ENCODE results near the gene SENP5. TPM values are rescaled to one million over a fixed set of nuclear protein-coding genes. Genes with fewer than 3 reads are reported as not detected.

Gene SENP5
- total RNA-seq, 1 donor from 2014 or later: 25.2 TPM

DNA sequence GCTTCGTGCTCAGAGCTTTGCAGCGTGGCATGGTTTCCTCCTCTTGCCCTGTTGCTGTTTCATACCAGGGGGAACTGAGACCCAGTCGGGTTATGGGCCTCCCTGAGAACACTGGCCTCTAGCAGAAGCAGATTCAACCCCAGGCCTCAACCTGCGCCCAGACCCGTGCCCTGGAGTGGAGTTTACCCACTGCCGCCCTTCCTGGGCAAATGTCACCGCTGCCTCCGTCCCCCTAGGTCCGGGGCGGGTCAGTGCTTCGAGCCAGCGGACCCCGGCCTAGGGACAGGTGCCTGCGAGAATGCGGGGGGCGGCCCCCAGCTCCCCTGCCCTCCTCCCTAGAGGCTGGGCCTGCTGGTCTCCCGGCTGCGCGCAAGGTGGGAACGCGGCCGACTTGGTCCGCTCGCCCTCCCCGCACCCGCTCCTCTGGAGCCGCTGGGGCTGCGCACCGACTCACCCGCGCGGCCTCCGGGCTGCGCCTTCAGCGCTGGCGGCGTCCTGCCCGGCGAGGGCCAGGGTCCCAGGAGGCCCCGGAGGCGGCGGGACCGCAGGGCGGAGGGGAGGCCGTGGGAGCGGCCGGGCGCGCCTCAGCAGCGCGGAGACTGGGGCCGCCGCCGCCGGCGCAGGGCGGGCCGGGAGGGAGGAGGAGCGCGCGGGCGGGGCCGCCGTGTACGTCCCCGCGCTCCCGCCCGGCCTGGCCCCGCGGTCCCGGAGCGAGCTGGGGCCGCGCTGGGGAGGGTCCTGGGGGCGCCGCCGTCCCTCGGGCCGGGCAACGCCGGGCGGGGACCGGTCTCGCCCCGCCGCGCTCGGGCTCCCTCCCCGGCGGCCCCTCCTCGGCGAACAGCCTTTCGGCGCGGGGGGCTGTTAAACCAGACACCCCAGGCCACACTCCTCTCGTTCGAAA, 100.8 kb downstream of the SENP5 start, which contains the start of gene PIGZ:
Gene PIGZ (minus strand): TSS at position 601 of the 901 bp plus-strand sequence. CDS start 16,802 bp downstream, outside the sequence.
- H3K27me3 ChIP-seq (ENCODE audit: control insufficient read depth, insufficient read depth, low read length): peaks cover 33% of the 10 kb centered on the region
- H3K4me3 ChIP-seq (ENCODE audit: low read depth, low read length): peak within 1 kb of the TSS; percentile 52
- TF ChIP-seq, protein P1, sequence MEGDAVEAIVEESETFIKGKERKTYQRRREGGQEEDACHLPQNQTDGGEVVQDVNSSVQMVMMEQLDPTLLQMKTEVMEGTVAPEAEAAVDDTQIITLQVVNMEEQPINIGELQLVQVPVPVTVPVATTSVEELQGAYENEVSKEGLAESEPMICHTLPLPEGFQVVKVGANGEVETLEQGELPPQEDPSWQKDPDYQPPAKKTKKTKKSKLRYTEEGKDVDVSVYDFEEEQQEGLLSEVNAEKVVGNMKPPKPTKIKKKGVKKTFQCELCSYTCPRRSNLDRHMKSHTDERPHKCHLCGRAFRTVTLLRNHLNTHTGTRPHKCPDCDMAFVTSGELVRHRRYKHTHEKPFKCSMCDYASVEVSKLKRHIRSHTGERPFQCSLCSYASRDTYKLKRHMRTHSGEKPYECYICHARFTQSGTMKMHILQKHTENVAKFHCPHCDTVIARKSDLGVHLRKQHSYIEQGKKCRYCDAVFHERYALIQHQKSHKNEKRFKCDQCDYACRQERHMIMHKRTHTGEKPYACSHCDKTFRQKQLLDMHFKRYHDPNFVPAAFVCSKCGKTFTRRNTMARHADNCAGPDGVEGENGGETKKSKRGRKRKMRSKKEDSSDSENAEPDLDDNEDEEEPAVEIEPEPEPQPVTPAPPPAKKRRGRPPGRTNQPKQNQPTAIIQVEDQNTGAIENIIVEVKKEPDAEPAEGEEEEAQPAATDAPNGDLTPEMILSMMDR (IDR thresholded peaks at IDR 0.05; ENCODE audit: insufficient read depth, low read length, poor library complexity, severe bottlenecking): no peak
- H3K36me3 ChIP-seq (ENCODE audit: control insufficient read depth, insufficient read depth, low read length): no peaks in the 10 kb centered on the region
- DNase-seq (ENCODE audit: low read depth): no peak

DNA sequence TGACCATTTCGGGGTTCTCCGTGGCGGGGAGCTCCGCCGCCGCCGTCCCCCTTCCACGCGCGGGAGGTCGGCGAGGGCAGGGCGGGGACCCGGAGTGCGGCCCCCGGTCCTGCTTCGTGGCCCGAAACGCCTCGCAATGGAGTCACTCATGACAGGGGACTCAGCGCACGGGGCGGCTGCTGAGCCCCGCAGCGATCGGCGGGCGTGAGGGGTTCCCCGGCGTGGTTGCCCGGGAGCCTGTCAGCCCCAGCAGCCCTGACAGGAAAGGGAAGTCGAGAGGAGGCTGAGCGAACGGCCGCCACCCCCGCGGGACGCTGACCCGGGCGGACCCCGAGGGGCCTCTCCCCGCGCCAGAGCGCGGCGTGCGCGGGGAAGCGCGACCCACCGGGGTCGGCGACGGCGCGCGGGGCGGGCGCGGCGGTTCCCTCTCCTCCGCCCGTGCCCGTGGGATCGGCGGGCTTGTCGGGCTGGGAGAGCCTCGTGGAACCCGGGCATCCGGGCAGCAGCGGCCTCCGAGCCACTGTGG, 101.5 kb downstream of the SENP5 start:
- no peaks in the 10 kb centered on the region for H3K36me3 ChIP-seq (ENCODE audit: control insufficient read depth, insufficient read depth, low read length)
- H3K4me3 ChIP-seq (ENCODE audit: low read depth, low read length): peak overlapping the region; percentile 52
- peaks cover 33% of the 10 kb centered on the region for H3K27me3 ChIP-seq (ENCODE audit: control insufficient read depth, insufficient read depth, low read length)
- DNase-seq (ENCODE audit: low read depth): no peak
- TF ChIP-seq, protein P1 (IDR thresholded peaks at IDR 0.05; ENCODE audit: insufficient read depth, low read length, poor library complexity, severe bottlenecking): no peak

DNA sequence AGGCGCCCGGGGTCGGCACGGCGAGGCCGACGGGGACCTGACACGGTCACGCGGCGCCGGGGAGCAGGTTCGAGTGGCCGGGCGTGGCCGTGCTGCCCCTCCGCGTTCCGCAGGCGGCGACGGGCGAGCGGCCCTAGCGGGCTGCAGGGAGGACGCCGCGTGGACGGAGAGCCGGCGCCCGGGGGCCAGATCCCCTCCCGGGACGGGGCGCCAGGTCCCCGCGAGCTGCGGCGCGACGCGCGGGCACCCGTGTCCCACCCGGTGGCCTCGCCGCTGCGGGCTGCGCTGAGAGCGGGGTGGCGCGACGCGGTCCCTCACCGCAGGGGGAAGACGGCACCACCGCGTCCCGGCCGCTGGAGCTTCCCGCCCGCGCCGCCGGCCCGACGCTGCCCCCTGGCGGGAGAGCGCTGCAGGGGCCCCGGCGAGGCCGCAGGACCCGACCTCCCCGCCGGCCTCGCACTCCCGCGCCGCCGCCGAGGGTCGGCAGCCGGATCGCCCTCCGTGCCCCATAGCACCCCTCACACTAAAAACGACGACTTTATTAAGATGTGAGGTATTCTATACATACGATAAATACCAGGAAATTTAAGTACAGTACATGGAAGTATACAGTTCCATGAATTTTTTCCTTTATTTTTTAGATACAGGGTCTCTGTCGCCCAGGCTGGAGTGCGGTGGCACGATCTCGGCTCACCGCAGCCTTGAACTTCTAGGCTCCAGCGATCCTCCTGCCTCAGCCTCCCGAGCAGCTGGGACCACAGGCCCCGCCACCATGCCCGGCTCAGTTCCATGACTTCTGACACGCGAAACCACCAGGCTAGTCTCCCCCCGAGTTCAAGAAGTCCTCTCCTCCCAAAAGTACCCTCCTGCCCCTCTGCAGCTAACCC, 102.2 kb downstream of the SENP5 start:
- H3K27me3 ChIP-seq (ENCODE audit: control insufficient read depth, insufficient read depth, low read length): peaks cover 33% of the 10 kb centered on the region
- TF ChIP-seq, protein P1 (IDR thresholded peaks at IDR 0.05; ENCODE audit: insufficient read depth, low read length, poor library complexity, severe bottlenecking): no peak
- no peaks in the 10 kb centered on the region for H3K36me3 ChIP-seq (ENCODE audit: control insufficient read depth, insufficient read depth, low read length)
- peak overlapping the region; percentile 52 for H3K4me3 ChIP-seq (ENCODE audit: low read depth, low read length)
- no peak for DNase-seq (ENCODE audit: low read depth)

DNA sequence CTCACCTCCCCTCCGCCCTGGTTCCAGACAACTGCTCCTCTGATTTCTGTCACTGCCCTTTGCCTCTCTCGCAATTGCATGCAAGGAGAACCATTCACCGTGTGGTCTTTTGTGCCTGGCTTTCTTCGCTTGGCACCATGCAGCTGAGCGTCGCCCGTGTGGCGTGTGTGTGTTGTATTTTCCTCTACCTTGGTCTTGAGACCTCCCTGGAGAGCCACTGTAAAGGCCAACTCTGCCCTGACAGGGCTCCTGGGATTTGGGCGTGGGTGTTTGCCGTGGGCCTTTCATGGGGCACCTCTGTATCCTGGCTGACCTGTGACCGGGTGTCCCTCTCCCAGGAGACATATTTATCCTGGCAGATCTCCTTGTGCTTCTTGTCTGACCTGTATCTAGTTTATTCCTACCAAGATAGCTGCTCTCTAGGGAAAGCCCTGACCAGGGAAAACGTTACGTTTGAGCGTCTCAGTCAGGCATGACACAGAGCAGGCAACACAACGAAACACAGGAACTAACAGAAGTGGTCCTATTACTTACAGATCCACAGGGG, 102.9 kb downstream of the SENP5 start:
- DNase-seq (ENCODE audit: low read depth): no peak
- Histone ChIP-seq H3K4me3 (ENCODE audit: low read depth, low read length) (no peak overlapping the region), H3K36me3 (ENCODE audit: control insufficient read depth, insufficient read depth, low read length) (no peaks in the 10 kb centered on the region), H3K27me3 (ENCODE audit: control insufficient read depth, insufficient read depth, low read length) (peaks cover 33% of the 10 kb centered on the region)
- TF ChIP-seq, protein P1 (IDR thresholded peaks at IDR 0.05; ENCODE audit: insufficient read depth, low read length, poor library complexity, severe bottlenecking): no peak

DNA sequence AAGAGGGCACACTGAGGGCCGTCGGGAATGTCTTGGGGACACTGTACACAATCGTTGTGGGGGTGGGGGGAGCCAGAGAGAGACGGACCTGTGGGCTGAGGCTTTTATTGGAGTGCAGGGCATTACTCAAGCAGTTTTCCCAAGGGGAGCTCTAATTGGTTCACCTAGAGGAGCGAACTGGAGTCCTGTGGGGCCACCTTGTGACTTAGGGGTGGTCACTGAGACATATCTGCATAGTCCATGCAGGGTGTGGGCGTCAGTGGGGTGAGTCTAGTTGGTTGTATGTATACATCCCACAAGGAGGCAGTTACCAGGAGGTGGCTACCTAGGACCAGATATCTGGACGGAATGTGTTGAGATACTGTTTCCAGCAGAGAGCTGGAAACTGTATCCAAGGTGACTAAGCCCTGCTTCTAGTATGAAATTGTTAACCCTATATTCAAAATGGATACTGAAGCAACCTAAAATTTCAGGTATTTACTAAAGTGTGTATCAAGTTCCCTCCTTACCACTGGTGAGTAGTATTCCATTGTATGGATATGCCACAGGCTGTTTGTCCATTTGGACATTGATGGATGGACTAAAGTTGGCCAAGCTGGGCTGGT, 103.5 kb downstream of the SENP5 start:
- Histone ChIP-seq H3K4me3 (ENCODE audit: low read depth, low read length) (no peak overlapping the region), H3K36me3 (ENCODE audit: control insufficient read depth, insufficient read depth, low read length) (no peaks in the 10 kb centered on the region), H3K27me3 (ENCODE audit: control insufficient read depth, insufficient read depth, low read length) (peaks cover 33% of the 10 kb centered on the region)
- TF ChIP-seq, protein P1 (IDR thresholded peaks at IDR 0.05; ENCODE audit: insufficient read depth, low read length, poor library complexity, severe bottlenecking): no peak
- DNase-seq (ENCODE audit: low read depth): no peak
